Measurements from ENCODE around the gene TUBGCP2.
"Not testable (repeated sequence)": the region's sequence is repeated elsewhere in the genome, so short reads cannot be mapped to it uniquely, and the experiment has no call there.

- TF ChIP-seq CTCF, EZH2 (IDR thresholded peaks at IDR 0.05): not testable (repeated sequence)
These were observed 13.5 kb upstream of the TUBGCP2 start for GRCh38 chr10:133322064-133322709.

Measured in neural progenitor cell (in vitro differentiated cells).